ENCODE results near the gene CYSLTR2.

The CYSLTR2 gene

GRCh38 chr13:48727241-48728011, 73.7 kb downstream of the CYSLTR2 start:
- in situ Hi-C loops (cut with HindIII; ENCODE audit: low sequenced_read_pairs): no loop called here
- DNase-seq (ENCODE audit: low read depth): no peak
- no peak overlapping the region for H3K4me3 ChIP-seq (ENCODE audit: low read depth, low read length)
- no peak for TF ChIP-seq CTCF (IDR thresholded peaks at IDR 0.05; ENCODE audit: low read depth, low read length, missing control alignments)

GRCh38 chr13:48728226-48728625, 74.5 kb downstream of the CYSLTR2 start:
- H3K4me3 ChIP-seq (ENCODE audit: low read depth, low read length): no peak overlapping the region
- no peak for TF ChIP-seq CTCF (IDR thresholded peaks at IDR 0.05; ENCODE audit: low read depth, low read length, missing control alignments)
- DNase-seq (ENCODE audit: low read depth): no peak
- in situ Hi-C loops (cut with HindIII; ENCODE audit: low sequenced_read_pairs): no loop called here

GRCh38 chr13:48728876-48729275, 75.1 kb downstream of the CYSLTR2 start:
- H3K4me3 ChIP-seq (ENCODE audit: low read depth, low read length): no peak overlapping the region
- in situ Hi-C loops (cut with HindIII; ENCODE audit: low sequenced_read_pairs): no loop called here
- TF ChIP-seq CTCF (IDR thresholded peaks at IDR 0.05; ENCODE audit: low read depth, low read length, missing control alignments): no peak
- no peak for DNase-seq (ENCODE audit: low read depth)

- no peak for DNase-seq (ENCODE audit: low read depth)
- in situ Hi-C loops (cut with HindIII; ENCODE audit: low sequenced_read_pairs): no loop called here
- TF ChIP-seq CTCF (IDR thresholded peaks at IDR 0.05; ENCODE audit: low read depth, low read length, missing control alignments): no peak
- no peak overlapping the region for H3K4me3 ChIP-seq (ENCODE audit: low read depth, low read length)
These were observed 76.1 kb downstream of the CYSLTR2 start for GRCh38 chr13:48729856-48730255.

- no peak for TF ChIP-seq CTCF (IDR thresholded peaks at IDR 0.05; ENCODE audit: low read depth, low read length, missing control alignments)
- no peak overlapping the region for H3K4me3 ChIP-seq (ENCODE audit: low read depth, low read length)
- in situ Hi-C loops (cut with HindIII; ENCODE audit: low sequenced_read_pairs): no loop called here
- no peak for DNase-seq (ENCODE audit: low read depth)
These were observed 77.4 kb downstream of the CYSLTR2 start for GRCh38 chr13:48731001-48731658.

GRCh38 chr13:48731957-48732569, 78.3 kb downstream of the CYSLTR2 start:
- no peak overlapping the region for H3K4me3 ChIP-seq (ENCODE audit: low read depth, low read length)
- peak; percentile 62 for TF ChIP-seq CTCF (IDR thresholded peaks at IDR 0.05; ENCODE audit: low read depth, low read length, missing control alignments)
- DNase-seq (ENCODE audit: low read depth): no peak
- in situ Hi-C loops (cut with HindIII; ENCODE audit: low sequenced_read_pairs): no loop called here
